Lower lobe of right lung (tissue), 2 donors: ENCODE results near the gene OCSTAMP. TPM values are rescaled to one million over a fixed set of nuclear protein-coding genes. Genes with fewer than 3 reads are reported as not detected.

Experiments used
- ATAC-seq, 2 donors: fragments of 200-7000 bp; cut with Tn5 transposase; one replicate each; pipeline ENCODE4 v1.9.1; 2020 to 2022; ENCODE audit warnings: mild to moderate bottlenecking in 2 of 2, moderate library complexity in 2 of 2
- DNase-seq: peaks from one replicate; pipeline ENCODE4 v3.0.0-alpha.2; 2020
- H3K27ac ChIP-seq: fragments of 200-600 bp; one replicate; pipeline ENCODE4 v1.8.0; 2022
- H3K27me3 ChIP-seq: fragments of 200-600 bp; one replicate; pipeline ENCODE4 v1.8.0; 2022; ENCODE audit warnings: low read depth
- H3K36me3 ChIP-seq: fragments of 200-600 bp; one replicate; pipeline ENCODE4 v1.8.0; 2022; ENCODE audit warnings: mild to moderate bottlenecking
- H3K4me1 ChIP-seq: fragments of 200-600 bp; one replicate; pipeline ENCODE4 v1.8.0; 2022
- H3K4me3 ChIP-seq: fragments of 200-600 bp; one replicate; pipeline ENCODE4 v1.8.0; 2022; ENCODE audit warnings: mild to moderate bottlenecking
- H3K9me3 ChIP-seq: fragments of 200-600 bp; one replicate; pipeline ENCODE4 v1.8.0; 2022
- intact Hi-C: fragments of 100-400 bp; cut with DNase I; formaldehyde crosslinking; loops from one replicate; pipeline ENCODE4 v1.11.0; 2022
- total RNA-seq: library from RNA; stranded (reverse); fragmentation: NEBNext Ultra II Directional; extraction: Animal tissue kit (Norgen Biotek cat#: 25700); gene quantifications from one replicate; pipeline ENCODE4 v1.2.1, GENCODE V29; 2021
- TF ChIP-seq, protein P1 (sequence below): fragments of 200-600 bp; IDR thresholded peaks from one replicate; pipeline ENCODE4 v1.8.0; 2022; ENCODE audit warnings: antibody characterized with exemption, mild to moderate bottlenecking
- donor health status: DM: no; HTN: yes; CAD: no; lungs with severe emphysema.

The OCSTAMP gene
- total RNA-seq, 1 donor from 2014 or later, result not detected

DNA sequence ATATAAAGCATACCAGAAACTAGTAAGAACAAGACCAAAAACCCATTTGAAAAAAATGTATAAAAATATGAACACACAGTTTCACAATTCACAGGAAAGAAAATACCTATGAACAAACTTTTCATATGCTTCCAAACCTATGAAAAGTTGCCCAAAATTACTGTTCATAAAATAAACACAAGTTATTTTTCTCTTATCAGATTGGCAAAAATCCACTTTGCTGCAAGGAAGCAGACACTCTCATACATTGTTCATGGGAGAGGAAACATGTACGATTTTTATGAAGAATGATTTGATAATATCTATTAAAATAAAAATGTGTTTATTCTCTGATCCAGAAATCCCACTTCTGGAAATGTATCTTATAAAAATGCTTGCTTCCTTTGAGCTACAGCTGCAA, 40.0 kb upstream of the OCSTAMP start:
- TF ChIP-seq, protein P1, sequence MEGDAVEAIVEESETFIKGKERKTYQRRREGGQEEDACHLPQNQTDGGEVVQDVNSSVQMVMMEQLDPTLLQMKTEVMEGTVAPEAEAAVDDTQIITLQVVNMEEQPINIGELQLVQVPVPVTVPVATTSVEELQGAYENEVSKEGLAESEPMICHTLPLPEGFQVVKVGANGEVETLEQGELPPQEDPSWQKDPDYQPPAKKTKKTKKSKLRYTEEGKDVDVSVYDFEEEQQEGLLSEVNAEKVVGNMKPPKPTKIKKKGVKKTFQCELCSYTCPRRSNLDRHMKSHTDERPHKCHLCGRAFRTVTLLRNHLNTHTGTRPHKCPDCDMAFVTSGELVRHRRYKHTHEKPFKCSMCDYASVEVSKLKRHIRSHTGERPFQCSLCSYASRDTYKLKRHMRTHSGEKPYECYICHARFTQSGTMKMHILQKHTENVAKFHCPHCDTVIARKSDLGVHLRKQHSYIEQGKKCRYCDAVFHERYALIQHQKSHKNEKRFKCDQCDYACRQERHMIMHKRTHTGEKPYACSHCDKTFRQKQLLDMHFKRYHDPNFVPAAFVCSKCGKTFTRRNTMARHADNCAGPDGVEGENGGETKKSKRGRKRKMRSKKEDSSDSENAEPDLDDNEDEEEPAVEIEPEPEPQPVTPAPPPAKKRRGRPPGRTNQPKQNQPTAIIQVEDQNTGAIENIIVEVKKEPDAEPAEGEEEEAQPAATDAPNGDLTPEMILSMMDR, result no peak
- H3K4me3 ChIP-seq, result no peak overlapping the region
- intact Hi-C loops, result no loop called here
- no peaks in the 10 kb centered on the region for H3K36me3 ChIP-seq
- DNase-seq, result no peak
- no peaks in the 10 kb centered on the region for H3K4me1 ChIP-seq
- H3K9me3 ChIP-seq, result no peaks in the 10 kb centered on the region
- H3K27ac ChIP-seq, result no peak overlapping the region
- H3K27me3 ChIP-seq, result no peaks in the 10 kb centered on the region
- ATAC-seq, result no peak

DNA sequence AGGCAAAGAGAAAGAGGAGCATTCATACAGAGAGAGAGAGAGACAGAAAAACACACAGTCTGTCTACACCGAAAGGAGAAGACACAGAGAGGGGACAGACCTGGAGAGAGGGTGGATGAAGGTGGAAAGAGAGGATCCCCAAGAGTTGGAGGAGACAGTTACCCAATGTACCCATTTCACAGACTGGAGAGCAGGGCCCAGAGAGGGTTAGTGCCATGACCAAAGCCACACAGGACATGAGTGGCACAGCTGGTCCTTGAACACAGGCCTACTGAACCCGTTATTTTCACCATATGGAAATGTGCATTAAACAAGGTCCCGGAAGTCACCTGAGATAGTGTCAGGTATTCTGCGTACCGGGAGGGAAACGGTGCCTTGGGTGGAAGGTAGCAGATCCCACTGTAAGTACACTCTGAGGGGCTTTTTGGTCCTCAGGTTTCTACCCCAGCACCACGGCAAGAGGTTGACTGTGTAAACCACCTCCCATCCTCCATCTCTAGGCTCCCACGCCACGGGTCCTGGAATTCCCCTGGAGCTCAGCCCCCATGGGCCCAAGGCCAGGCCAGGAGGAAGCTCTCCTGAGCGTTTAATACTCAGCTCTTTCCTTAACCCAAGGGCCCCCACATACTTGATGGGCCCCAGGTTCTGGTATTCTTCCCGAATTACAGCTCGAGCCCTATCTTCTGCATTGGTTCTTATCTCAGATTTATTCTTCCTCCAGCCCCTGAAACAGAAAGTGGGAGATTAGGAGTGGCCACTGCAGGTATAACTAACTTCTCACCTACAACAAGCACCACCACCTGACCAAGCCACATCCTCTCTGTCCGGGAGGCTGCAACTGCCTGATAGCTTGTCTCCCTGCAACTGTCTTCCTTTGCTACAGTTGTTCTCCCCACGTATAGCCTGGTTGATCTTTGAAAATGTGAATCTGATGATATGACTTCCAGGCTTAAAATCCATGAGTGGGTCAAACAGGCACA, 38.4 kb upstream of the OCSTAMP start:
- no peak for DNase-seq
- TF ChIP-seq, protein P1, result no peak
- Histone ChIP-seq H3K4me1 (no peaks in the 10 kb centered on the region), H3K27ac (no peak overlapping the region), H3K4me3 (no peak overlapping the region), H3K27me3 (no peaks in the 10 kb centered on the region), H3K9me3 (no peaks in the 10 kb centered on the region), H3K36me3 (no peaks in the 10 kb centered on the region)
- intact Hi-C loops, result no loop called here
- ATAC-seq, result no peak

DNA sequence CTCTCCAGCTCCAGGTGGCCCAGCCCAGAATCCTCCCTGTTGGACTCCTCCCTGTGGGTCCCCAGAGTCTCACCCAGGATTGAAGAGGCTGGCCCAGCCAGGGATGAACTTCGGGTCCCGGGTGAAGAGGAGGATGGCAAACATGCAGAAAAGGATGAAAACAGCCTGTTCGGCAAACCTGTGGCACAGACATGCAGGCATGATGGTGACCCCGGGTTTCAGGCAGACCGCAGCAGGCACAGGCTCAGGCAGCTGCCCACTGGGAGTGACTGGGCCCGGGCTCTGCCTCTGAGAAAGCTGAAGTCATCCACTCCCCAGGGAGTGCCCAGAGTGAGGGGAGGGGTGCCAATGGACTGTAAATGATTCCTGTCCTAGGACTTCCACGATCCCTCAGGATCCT, 37.5 kb upstream of the OCSTAMP start:
- Histone ChIP-seq H3K4me1 (no peaks in the 10 kb centered on the region), H3K4me3 (no peak overlapping the region), H3K27me3 (no peaks in the 10 kb centered on the region), H3K27ac (no peak overlapping the region), H3K36me3 (no peaks in the 10 kb centered on the region), H3K9me3 (no peaks in the 10 kb centered on the region)
- intact Hi-C loops, result no loop called here
- TF ChIP-seq, protein P1, result no peak
- DNase-seq (no peak), ATAC-seq (no peak)

DNA sequence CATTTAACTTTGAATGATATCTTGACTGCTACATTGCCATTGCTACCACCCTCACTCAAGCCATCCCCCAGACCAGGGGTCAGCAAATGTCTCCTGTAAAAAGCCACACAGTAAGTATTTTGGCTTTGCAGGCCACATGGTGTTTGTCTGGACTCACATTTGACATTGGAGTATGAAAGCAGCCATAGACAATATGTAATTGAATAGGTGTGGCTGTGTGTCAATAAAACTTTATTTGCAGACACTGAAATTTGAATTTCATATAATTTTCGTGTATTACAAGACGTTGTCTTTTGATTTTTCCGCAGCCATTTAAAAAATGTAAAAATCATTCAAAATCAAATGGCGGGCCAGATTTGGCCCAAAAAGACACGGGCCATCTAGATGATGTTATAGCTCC, 36.3 kb upstream of the OCSTAMP start:
- H3K27ac ChIP-seq, result no peak overlapping the region
- no peaks in the 10 kb centered on the region for H3K9me3 ChIP-seq
- no peaks in the 10 kb centered on the region for H3K4me1 ChIP-seq
- TF ChIP-seq, protein P1, result no peak
- intact Hi-C loops, result no loop called here
- no peak for ATAC-seq
- no peak for DNase-seq
- H3K27me3 ChIP-seq, result no peaks in the 10 kb centered on the region
- no peak overlapping the region for H3K4me3 ChIP-seq
- no peaks in the 10 kb centered on the region for H3K36me3 ChIP-seq

DNA sequence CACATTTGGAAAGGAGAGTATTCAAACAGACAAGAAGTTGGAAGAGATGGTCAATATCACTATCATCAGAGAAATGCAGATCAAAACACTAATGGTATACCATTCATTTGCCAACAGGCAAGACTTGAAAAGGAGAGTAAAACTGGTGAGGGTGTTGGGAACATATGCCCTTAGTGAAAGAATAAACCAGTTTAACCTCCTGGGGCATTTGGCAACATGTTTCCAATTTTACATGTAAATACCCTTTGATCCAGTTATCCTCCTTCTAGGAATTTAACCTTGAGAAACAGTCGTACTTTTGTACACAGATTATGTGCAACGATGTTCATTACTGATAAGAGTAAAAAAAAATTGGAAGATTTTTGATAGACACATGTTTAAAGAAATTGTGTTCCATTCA, 34.1 kb upstream of the OCSTAMP start:
- Histone ChIP-seq H3K9me3 (no peaks in the 10 kb centered on the region), H3K4me1 (no peaks in the 10 kb centered on the region), H3K36me3 (no peaks in the 10 kb centered on the region), H3K27me3 (no peaks in the 10 kb centered on the region), H3K4me3 (no peak overlapping the region), H3K27ac (no peak overlapping the region)
- TF ChIP-seq, protein P1, result no peak
- intact Hi-C loops, result no loop called here
- ATAC-seq (no peak), DNase-seq (no peak)
